ENCODE data around the gene EIF4G3.
A peak's percentile ranks its signal among the peaks of the same experiment; 100 is the strongest.
"Not testable (repeated sequence)": the region's sequence is repeated elsewhere in the genome, so short reads cannot be mapped to it uniquely, and the experiment has no call there.

Gene EIF4G3

GRCh38 chr1:20790785-20791184 lies 385.9 kb downstream of the EIF4G3 start:
- DNase-seq: no peak

- DNase-seq: not testable (repeated sequence)
These were observed 387.1 kb downstream of the EIF4G3 start for GRCh38 chr1:20789598-20789997.

GRCh38 chr1:20787840-20788795 lies 388.6 kb downstream of the EIF4G3 start:
- no peak for DNase-seq

- peak; percentile 66 to 77 for DNase-seq
These were observed 389.5 kb downstream of the EIF4G3 start, which contains the start of gene HP1BP3 for GRCh38 chr1:20787029-20787839. HP1BP3 (minus strand) TSS chr1:20787307; CDS start chr1:20780440, 6,867 bp downstream.

GRCh38 chr1:20786253-20787028 lies 390.3 kb downstream of the EIF4G3 start:
- peak; percentile 94 to 96 for DNase-seq

- no peak for DNase-seq
These were observed 390.8 kb downstream of the EIF4G3 start for GRCh38 chr1:20785907-20786252.

GRCh38 chr1:20775700-20776099 lies 401.0 kb downstream of the EIF4G3 start:
- DNase-seq: no peak

GRCh38 chr1:20771780-20772179 lies 404.9 kb downstream of the EIF4G3 start:
- no peak for DNase-seq

- no peak for DNase-seq
These were observed 406.2 kb downstream of the EIF4G3 start for GRCh38 chr1:20770314-20771087.

GRCh38 chr1:20767271-20767670 lies 409.4 kb downstream of the EIF4G3 start:
- DNase-seq: no peak

- no peak for DNase-seq
These were observed 413.3 kb downstream of the EIF4G3 start for GRCh38 chr1:20763417-20763816.

- DNase-seq: no peak
These were observed 416.4 kb downstream of the EIF4G3 start for GRCh38 chr1:20760322-20760721.

Measured in stimulated activated CD4-positive, alpha-beta T cell treated with anti-CD3 and anti-CD28 coated beads, Interleukin-2, amount 100 ng/mL, for 48 hours (primary cell).